H9 (cell line): ENCODE data around the gene NAP1L1. TPM values are rescaled to one million over a fixed set of nuclear protein-coding genes. Genes with fewer than 3 reads are reported as not detected.

ENCODE experiments used
- DNase-seq: peaks from one replicate; pipeline ENCODE4 v3.0.0-alpha.2; 2017
- H2AFZ ChIP-seq: one replicate; pipeline ENCODE4 v1.6.1; 2013; ENCODE audit warnings: mild to moderate bottlenecking, low read length, control low read depth, moderate library complexity
- H2AK5ac ChIP-seq: 2 replicates; pipeline ENCODE4 v1.6.1; 2013; ENCODE audit warnings: low read length, control low read depth, mixed read lengths; ENCODE audit not compliant: insufficient read length
- H2BK120ac ChIP-seq: one replicate; pipeline ENCODE4 v1.6.1; 2013; ENCODE audit warnings: low read depth, mild to moderate bottlenecking, low read length, control low read depth, inconsistent platforms; ENCODE audit not compliant: poor library complexity, severe bottlenecking
- H2BK12ac ChIP-seq: 2 replicates; pipeline ENCODE4 v1.6.1; 2013; ENCODE audit warnings: low read length, control low read depth, mixed read lengths, low read depth; ENCODE audit not compliant: insufficient read length
- H2BK15ac ChIP-seq: 2 replicates; pipeline ENCODE4 v1.6.1; 2013; ENCODE audit warnings: low read depth, low read length, control low read depth
- H2BK20ac ChIP-seq: one replicate; pipeline ENCODE4 v1.6.1; 2013; ENCODE audit warnings: low read depth, mild to moderate bottlenecking, low read length, control low read depth, inconsistent platforms; ENCODE audit not compliant: poor library complexity, severe bottlenecking
- H2BK5ac ChIP-seq: 2 replicates; pipeline ENCODE4 v1.6.1; 2013; ENCODE audit warnings: low read length, control low read depth, mixed read lengths; ENCODE audit not compliant: insufficient read length
- H3K14ac ChIP-seq: 2 replicates; pipeline ENCODE4 v1.6.1; 2013; ENCODE audit warnings: low read length, control low read depth; ENCODE audit not compliant: insufficient read depth
- H3K18ac ChIP-seq: 2 replicates; pipeline ENCODE4 v1.6.1; 2013; ENCODE audit warnings: low read depth, mild to moderate bottlenecking, mixed read lengths, low read length, control low read depth; ENCODE audit not compliant: insufficient read length
- H3K23ac ChIP-seq: 2 replicates; pipeline ENCODE4 v1.6.1; 2013; ENCODE audit warnings: low read length, control low read depth, mixed read lengths, low read depth; ENCODE audit not compliant: insufficient read length
- H3K23me2 ChIP-seq: 2 replicates; pipeline ENCODE4 v1.6.1; 2013; ENCODE audit warnings: low read depth, mild to moderate bottlenecking, mixed read lengths, low read length, control low read depth; ENCODE audit not compliant: insufficient read length, poor library complexity, severe bottlenecking
- H3K27ac ChIP-seq: 2 replicates; pipeline ENCODE4 v1.5.1; 2013; ENCODE audit warnings: low read length, control low read depth, mixed read lengths, low read depth; ENCODE audit not compliant: insufficient read length
- H3K27me3 ChIP-seq: 2 replicates; pipeline ENCODE4 v1.6.1; 2013; ENCODE audit warnings: low read length, control low read depth, inconsistent platforms; ENCODE audit not compliant: insufficient read depth
- H3K4ac ChIP-seq: 2 replicates; pipeline ENCODE4 v1.6.1; 2013; ENCODE audit warnings: low read depth, mild to moderate bottlenecking, control low read depth, inconsistent platforms, low read length, moderate library complexity
- H3K4me1 ChIP-seq: 2 replicates; pipeline ENCODE4 v1.6.1; 2013; ENCODE audit warnings: low read length, control low read depth, inconsistent platforms; ENCODE audit not compliant: insufficient read depth
- H3K4me2 ChIP-seq: 2 replicates; pipeline ENCODE4 v1.6.1; 2013; ENCODE audit warnings: low read length, control low read depth, mixed read lengths; ENCODE audit not compliant: insufficient read length, insufficient read depth
- H3K56ac ChIP-seq: 2 replicates; pipeline ENCODE4 v1.6.1; 2013; ENCODE audit warnings: low read depth, mild to moderate bottlenecking, mixed read lengths, low read length, control low read depth; ENCODE audit not compliant: insufficient read length
- H3K79me1 ChIP-seq: 2 replicates; pipeline ENCODE4 v1.6.1; 2013; ENCODE audit warnings: low read depth, mild to moderate bottlenecking, moderate library complexity, low read length, control low read depth, inconsistent platforms; ENCODE audit not compliant: insufficient read depth, poor library complexity, severe bottlenecking
- H3K79me2 ChIP-seq: 2 replicates; pipeline ENCODE4 v1.6.1; 2013; ENCODE audit warnings: low read length, control low read depth, inconsistent platforms; ENCODE audit not compliant: insufficient read depth
- H3K9ac ChIP-seq: 2 replicates; pipeline ENCODE4 v1.6.1; 2013; ENCODE audit warnings: low read length, control low read depth, mixed read lengths; ENCODE audit not compliant: insufficient read length; ENCODE audit errors: extremely low read depth
- H3K9me3 ChIP-seq: one replicate; pipeline ENCODE4 v1.6.1; 2013; ENCODE audit warnings: low read depth, low read length, inconsistent platforms; ENCODE audit not compliant: control insufficient read depth
- H3T11ph ChIP-seq: one replicate; pipeline ENCODE4 v1.6.1; 2013; ENCODE audit warnings: mild to moderate bottlenecking, low read length, control low read depth, inconsistent platforms
- H4K20me1 ChIP-seq: one replicate; pipeline ENCODE4 v1.6.1; 2013; ENCODE audit not compliant: control insufficient read depth, insufficient read length, insufficient read depth
- H4K5ac ChIP-seq: 2 replicates; pipeline ENCODE4 v1.6.1; 2013; ENCODE audit warnings: low read depth, mild to moderate bottlenecking, mixed read lengths, low read length, control low read depth; ENCODE audit not compliant: insufficient read length
- H4K8ac ChIP-seq: replicated peaks from 2 replicates; pipeline ENCODE4 v1.6.1; 2013; ENCODE audit warnings: low read length, control low read depth, mixed read lengths, low read depth; ENCODE audit not compliant: insufficient read length
- H4K91ac ChIP-seq: 2 replicates; pipeline ENCODE4 v1.6.1; 2013; ENCODE audit warnings: low read depth, mild to moderate bottlenecking, moderate library complexity, mixed read lengths, low read length, control low read depth; ENCODE audit not compliant: insufficient read length
- H3K27ac Mint-ChIP-seq, 3 experiments: 2 replicates in 2 of 3; 3 replicates in 1 of 3; pipeline ENCODE4 v1.8.0; 2020 to 2021; ENCODE audit warnings: mixed read lengths in 3 of 3, mild to moderate bottlenecking in 1 of 3, moderate library complexity in 1 of 3
- H3K27me3 Mint-ChIP-seq: 2 replicates; pipeline ENCODE4 v1.8.0; 2021; ENCODE audit warnings: low read depth, mild to moderate bottlenecking, moderate library complexity, mixed read lengths
- H3K36me3 Mint-ChIP-seq, 3 experiments: 2 replicates in 2 of 3; 3 replicates in 1 of 3; pipeline ENCODE4 v1.8.0; 2020 to 2021; ENCODE audit warnings: low read depth in 3 of 3, mixed read lengths in 3 of 3; ENCODE audit not compliant: insufficient read depth in 1 of 3
- H3K4me1 Mint-ChIP-seq, 2 experiments: 2 replicates each; pipeline ENCODE4 v1.8.0; 2020; ENCODE audit warnings: mixed read lengths in 2 of 2
- H3K4me3 Mint-ChIP-seq, 2 experiments: 2 replicates in 1 of 2; 3 replicates in 1 of 2; pipeline ENCODE4 v1.8.0; 2020 to 2021; ENCODE audit warnings: mild to moderate bottlenecking in 2 of 2, mixed read lengths in 2 of 2, moderate library complexity in 1 of 2
- H3K9me3 Mint-ChIP-seq, 2 experiments: 2 replicates in 1 of 2; 3 replicates in 1 of 2; pipeline ENCODE4 v1.8.0; 2020; ENCODE audit warnings: mild to moderate bottlenecking in 2 of 2, mixed read lengths in 2 of 2, moderate library complexity in 1 of 2
- WGBS: extraction: QIAGEN DNeasy Blood & Tissue Kit; methylation state at CpG from one replicate; pipeline ENCODE4 v1.1.7; 2013; ENCODE audit warnings: missing lambda C conversion rate, low lambda C conversion rate, mixed read lengths; ENCODE audit not compliant: insufficient read length; ENCODE audit errors: extremely low coverage; 5-methylcytosine and 5-hydroxymethylcytosine counted together
- total RNA-seq: library from RNA; stranded (reverse); gene quantifications from 2 replicates; pipeline ENCODE4 v1.2.1, GENCODE V29; 2021
- TF ChIP-seq, protein P1 (sequence below): fragments of 200-600 bp; sonication (generic); conservative IDR thresholded peaks from 3 replicates; pipeline ENCODE4 v1.8.0; 2021; ENCODE audit warnings: antibody characterized with exemption, mild to moderate bottlenecking

The NAP1L1 gene
- total RNA-seq, 1 experiment from 2014 or later: 1,012 TPM

GRCh38 chr12:76026643-76027063 is 57.8 kb downstream of the NAP1L1 start:
- Histone ChIP-seq H3K9me3 (no peaks in the 10 kb centered on the region), H3K27ac (no peak overlapping the region), H3K4me2 (peak overlapping the region; percentile 22), H3K56ac (no peak overlapping the region), H2AK5ac (no peak overlapping the region), H2BK20ac (no peak overlapping the region), H3T11ph (no peak overlapping the region), H4K91ac (no peak overlapping the region), H3K14ac (no peak overlapping the region), H2BK5ac (no peak overlapping the region), H2BK15ac (no peak overlapping the region), H4K5ac (no peak overlapping the region), H3K4ac (no peak overlapping the region), H4K8ac (no peak overlapping the region), H2BK12ac (no peak overlapping the region), H3K9ac (no peak overlapping the region), H3K79me1 (no peaks in the 10 kb centered on the region), H3K27me3 (no peaks in the 10 kb centered on the region), H3K4me1 (no peaks in the 10 kb centered on the region; the same call in 1 of the 2 replicates), H4K20me1 (no peaks in the 10 kb centered on the region), H3K23ac (no peak overlapping the region), H3K18ac (no peak overlapping the region), H3K79me2 (peaks cover 11% of the 10 kb centered on the region; the same call in 1 of the 2 replicates), H2BK120ac (no peak overlapping the region), H2AFZ (no peak overlapping the region), H3K23me2 (no peaks in the 10 kb centered on the region)
- H3K27ac Mint-ChIP-seq: peak overlapping the region in 1 of 3 experiments; percentile 72; a peak in 2 of 7 replicates
- peak overlapping the region in 1 of 2 experiments; percentile 58; a peak in 2 of 5 replicates for H3K4me3 Mint-ChIP-seq
- no peaks in the 10 kb centered on the region; a peak in 1 of 5 replicates for H3K9me3 Mint-ChIP-seq
- peaks cover 3% of the 10 kb centered on the region for H3K27me3 Mint-ChIP-seq
- peaks cover 5 to 47% (median 32%) of the 10 kb centered on the region in 3 experiments; a peak in 4 of 7 replicates for H3K36me3 Mint-ChIP-seq
- WGBS: no CpG with 5 or more reads among the region's 1 CpG
- H3K4me1 Mint-ChIP-seq: peaks cover 29 to 31% of the 10 kb centered on the region in 2 experiments
- TF ChIP-seq, protein P1, sequence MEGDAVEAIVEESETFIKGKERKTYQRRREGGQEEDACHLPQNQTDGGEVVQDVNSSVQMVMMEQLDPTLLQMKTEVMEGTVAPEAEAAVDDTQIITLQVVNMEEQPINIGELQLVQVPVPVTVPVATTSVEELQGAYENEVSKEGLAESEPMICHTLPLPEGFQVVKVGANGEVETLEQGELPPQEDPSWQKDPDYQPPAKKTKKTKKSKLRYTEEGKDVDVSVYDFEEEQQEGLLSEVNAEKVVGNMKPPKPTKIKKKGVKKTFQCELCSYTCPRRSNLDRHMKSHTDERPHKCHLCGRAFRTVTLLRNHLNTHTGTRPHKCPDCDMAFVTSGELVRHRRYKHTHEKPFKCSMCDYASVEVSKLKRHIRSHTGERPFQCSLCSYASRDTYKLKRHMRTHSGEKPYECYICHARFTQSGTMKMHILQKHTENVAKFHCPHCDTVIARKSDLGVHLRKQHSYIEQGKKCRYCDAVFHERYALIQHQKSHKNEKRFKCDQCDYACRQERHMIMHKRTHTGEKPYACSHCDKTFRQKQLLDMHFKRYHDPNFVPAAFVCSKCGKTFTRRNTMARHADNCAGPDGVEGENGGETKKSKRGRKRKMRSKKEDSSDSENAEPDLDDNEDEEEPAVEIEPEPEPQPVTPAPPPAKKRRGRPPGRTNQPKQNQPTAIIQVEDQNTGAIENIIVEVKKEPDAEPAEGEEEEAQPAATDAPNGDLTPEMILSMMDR: no peak
- no peak for DNase-seq
